HepG2 (cell line): ENCODE data around the gene NEDD4L. TPM values are rescaled to one million over a fixed set of nuclear protein-coding genes. Genes with fewer than 3 reads are reported as not detected.
A peak's percentile ranks its signal among the peaks of the same experiment; 100 is the strongest.

ENCODE experiments used
- CCAR2 ChIP-seq: fragments of 200-400 bp; formaldehyde crosslinking; optimal IDR thresholded peaks from 2 replicates; pipeline ENCODE3; 2018; ENCODE audit warnings: low read depth, mild to moderate bottlenecking, low read length, moderate library complexity
- CEBPG ChIP-seq: IDR thresholded peaks from 2 replicates; pipeline ENCODE4 v1.6.1; 2016
- ETV5 ChIP-seq: IDR thresholded peaks from 2 replicates; pipeline ENCODE4 v1.6.1; 2018; ENCODE audit warnings: missing biosample characterization, missing genetic modification reagents, inconsistent platforms, borderline replicate concordance
- ISL2 ChIP-seq: sonication (generic); formaldehyde crosslinking; IDR thresholded peaks from 2 replicates; pipeline ENCODE4 v1.5.0; 2020; ENCODE audit warnings: missing genetic modification reagents
- MAFF ChIP-seq: IDR thresholded peaks from 2 replicates; pipeline ENCODE4 v1.6.1; 2011; ENCODE audit warnings: low read depth, low read length, improper control_type of control experiment
- RBAK ChIP-seq: sonication (generic); formaldehyde crosslinking; IDR thresholded peaks from 2 replicates; pipeline ENCODE4 v1.5.1; 2020; ENCODE audit warnings: mild to moderate bottlenecking, missing genetic modification reagents
- RBM39 ChIP-seq: fragments of 200-400 bp; formaldehyde crosslinking; IDR thresholded peaks from one replicate; pipeline ENCODE4 v1.6.1; 2018; ENCODE audit warnings: antibody characterized with exemption, mild to moderate bottlenecking, low read depth, low read length; ENCODE audit not compliant: poor library complexity, severe bottlenecking
- SATB2 ChIP-seq: sonication (generic); formaldehyde crosslinking; IDR thresholded peaks from 2 replicates; pipeline ENCODE4 v1.5.0; 2020; ENCODE audit warnings: missing genetic modification reagents
- SIX1 ChIP-seq: sonication (generic); formaldehyde crosslinking; IDR thresholded peaks from 2 replicates; pipeline ENCODE4 v1.4.0; 2020; ENCODE audit warnings: missing genetic modification reagents, borderline replicate concordance
- SMAD3 ChIP-seq: sonication (generic); formaldehyde crosslinking; IDR thresholded peaks from 2 replicates; pipeline ENCODE4 v1.4.0; 2020; ENCODE audit warnings: missing genetic modification reagents
- SOX5 ChIP-seq: IDR thresholded peaks from 2 replicates; pipeline ENCODE4 v1.6.1; 2016; ENCODE audit warnings: borderline replicate concordance
- ZNF10 ChIP-seq: sonication (generic); formaldehyde crosslinking; IDR thresholded peaks from 2 replicates; pipeline ENCODE4 v1.4.0; 2020; ENCODE audit warnings: mild to moderate bottlenecking, low read depth, missing genetic modification reagents, borderline replicate concordance
- ZNF232 ChIP-seq: sonication (generic); formaldehyde crosslinking; IDR thresholded peaks from 2 replicates; pipeline ENCODE4 v1.4.0; 2020; ENCODE audit warnings: missing genetic modification reagents, borderline replicate concordance
- ZNF264 ChIP-seq: sonication (generic); formaldehyde crosslinking; IDR thresholded peaks from 2 replicates; pipeline ENCODE4 v1.4.0; 2020; ENCODE audit warnings: missing genetic modification reagents
- ZNF292 ChIP-seq: sonication (generic); formaldehyde crosslinking; IDR thresholded peaks from 2 replicates; pipeline ENCODE4 v1.8.1; 2022; ENCODE audit warnings: mild to moderate bottlenecking, low read depth, missing genetic modification reagents, borderline replicate concordance
- ZNF296 ChIP-seq: sonication (generic); formaldehyde crosslinking; conservative IDR thresholded peaks from 2 replicates; pipeline ENCODE4 v1.5.0; 2020; ENCODE audit warnings: mild to moderate bottlenecking, missing genetic modification reagents
- ZNF446 ChIP-seq: sonication (generic); formaldehyde crosslinking; IDR thresholded peaks from 2 replicates; pipeline ENCODE4 v1.5.0; 2020; ENCODE audit warnings: mild to moderate bottlenecking, missing genetic modification reagents
- ZNF616 ChIP-seq: sonication (generic); formaldehyde crosslinking; IDR thresholded peaks from 2 replicates; pipeline ENCODE4 v1.5.0; 2020; ENCODE audit warnings: low read depth, mild to moderate bottlenecking, missing genetic modification reagents
- ZNF777 ChIP-seq: sonication (generic); formaldehyde crosslinking; IDR thresholded peaks from 2 replicates; pipeline ENCODE4 v1.4.0; 2020; ENCODE audit warnings: missing genetic modification reagents
- polyA plus RNA-seq, 8 experiments: library from polyadenylated mRNA; depleted of rRNA in 3 of 8; stranded (reverse) in 7 of 8; unstranded in 1 of 8; fragments of >200 nt; fragmentation: Illumina TruSeq in 4 of 8; extraction: Trizol in 4 of 8; gene quantifications; 2 replicates each; pipeline versions ENCODE4 v1.2.1 to v1.2.3, GENCODE V29; 2011 to 2016; ENCODE audit warnings: low read depth in 4 of 8, missing spikeins in 1 of 8, mixed read lengths in 1 of 8; ENCODE audit not compliant: insufficient read depth in 1 of 8
- total RNA-seq, 5 experiments: library from RNA; depleted of rRNA; stranded (reverse); fragments of >200 nt; fragmentation: Illumina TruSeq; extraction: Trizol; gene quantifications; 2 replicates each; pipeline ENCODE4 v1.2.3, GENCODE V29; 2016; ENCODE audit warnings: low read depth in 1 of 5
- TF ChIP-seq, protein P1 (sequence below): fragments of 450-650 bp; IDR thresholded peaks from 2 replicates; pipeline ENCODE4 v1.6.1; 2016
- TF ChIP-seq, protein P2 (sequence below): sonication (generic); formaldehyde crosslinking; IDR thresholded peaks from 2 replicates; pipeline ENCODE4 v1.4.0; 2020; ENCODE audit warnings: mild to moderate bottlenecking, missing genetic modification reagents
- TF ChIP-seq, protein P3 (sequence below): sonication (generic); formaldehyde crosslinking; IDR thresholded peaks from 2 replicates; pipeline ENCODE4 v1.4.0; 2020; ENCODE audit warnings: missing genetic modification reagents, mild to moderate bottlenecking, borderline replicate concordance
- TF ChIP-seq, protein P4 (sequence below): sonication (generic); formaldehyde crosslinking; IDR thresholded peaks from 2 replicates; pipeline ENCODE4 v1.8.0; 2022; ENCODE audit warnings: mild to moderate bottlenecking, missing genetic modification reagents; ENCODE audit not compliant: insufficient replicate concordance
- TF ChIP-seq, protein P5 (sequence below): IDR thresholded peaks from 2 replicates; pipeline ENCODE4 v1.6.1; 2016; ENCODE audit warnings: low read depth

The NEDD4L gene
- total and polyA plus RNA-seq, 2 of the 13 experiments (the other 11 are each of a cell fraction or from before 2014, with no cell fraction given), result 168 to 390 TPM

DNA sequence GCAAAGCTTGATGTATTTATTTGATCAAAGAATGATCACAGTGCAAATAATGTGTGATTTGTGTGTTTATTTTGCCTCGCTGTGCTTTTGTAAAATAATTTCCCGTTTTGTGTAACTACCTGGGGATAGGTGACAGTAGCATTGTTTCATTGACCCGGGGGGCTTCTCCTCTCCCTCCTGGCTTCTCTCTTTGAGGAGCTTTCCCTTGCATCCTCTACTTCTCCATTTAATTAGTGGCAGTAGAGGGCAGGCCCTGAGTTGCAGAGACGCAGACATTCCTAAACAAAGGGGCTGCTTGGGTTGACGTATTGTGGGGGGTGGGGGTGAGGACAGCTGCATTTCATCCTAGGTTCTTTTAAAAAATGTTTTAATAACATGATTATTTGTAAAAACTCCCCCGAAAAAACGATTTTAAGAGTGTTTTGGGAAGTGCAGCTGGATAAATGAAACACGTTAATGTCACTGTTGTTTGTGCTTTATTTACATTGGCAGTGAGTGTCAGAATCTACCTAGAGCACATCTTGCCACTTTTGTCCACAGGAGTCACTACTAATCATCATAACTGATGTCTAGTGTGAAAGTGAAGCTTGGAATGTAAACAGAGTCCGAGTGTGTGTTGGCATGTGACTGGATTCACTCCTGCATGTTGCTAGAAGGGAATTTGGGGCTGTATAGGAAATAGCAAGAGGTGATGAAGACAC, 2.2 kb downstream of the NEDD4L start (continued):
- TF ChIP-seq SMAD3 (no peak), CEBPG (CRISPR knock-in tag) (no peak), ZNF296 (CRISPR knock-in tag) (no peak), MAFF (no peak), ZNF292 (no peak), ZNF777 (CRISPR knock-in tag) (no peak), RBAK (CRISPR knock-in tag) (no peak), SATB2 (CRISPR knock-in tag) (no peak), ZNF10 (CRISPR knock-in tag) (no peak), CCAR2 (no peak), ISL2 (CRISPR knock-in tag) (no peak), ZNF446 (no peak), ZNF616 (CRISPR knock-in tag) (no peak), ETV5 (no peak), SOX5 (CRISPR knock-in tag) (peak; percentile 25; the same call in 1 of the 2 replicates), ZNF232 (CRISPR knock-in tag) (no peak), ZNF264 (no peak), RBM39 (no peak), SIX1 (CRISPR knock-in tag) (no peak)
- TF ChIP-seq, protein P1, sequence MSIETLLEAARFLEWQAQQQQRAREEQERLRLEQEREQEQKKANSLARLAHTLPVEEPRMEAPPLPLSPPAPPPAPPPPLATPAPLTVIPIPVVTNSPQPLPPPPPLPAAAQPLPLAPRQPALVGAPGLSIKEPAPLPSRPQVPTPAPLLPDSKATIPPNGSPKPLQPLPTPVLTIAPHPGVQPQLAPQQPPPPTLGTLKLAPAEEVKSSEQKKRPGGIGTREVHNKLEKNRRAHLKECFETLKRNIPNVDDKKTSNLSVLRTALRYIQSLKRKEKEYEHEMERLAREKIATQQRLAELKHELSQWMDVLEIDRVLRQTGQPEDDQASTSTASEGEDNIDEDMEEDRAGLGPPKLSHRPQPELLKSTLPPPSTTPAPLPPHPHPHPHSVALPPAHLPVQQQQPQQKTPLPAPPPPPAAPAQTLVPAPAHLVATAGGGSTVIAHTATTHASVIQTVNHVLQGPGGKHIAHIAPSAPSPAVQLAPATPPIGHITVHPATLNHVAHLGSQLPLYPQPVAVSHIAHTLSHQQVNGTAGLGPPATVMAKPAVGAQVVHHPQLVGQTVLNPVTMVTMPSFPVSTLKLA, result peak; percentile 61
- TF ChIP-seq, protein P2, sequence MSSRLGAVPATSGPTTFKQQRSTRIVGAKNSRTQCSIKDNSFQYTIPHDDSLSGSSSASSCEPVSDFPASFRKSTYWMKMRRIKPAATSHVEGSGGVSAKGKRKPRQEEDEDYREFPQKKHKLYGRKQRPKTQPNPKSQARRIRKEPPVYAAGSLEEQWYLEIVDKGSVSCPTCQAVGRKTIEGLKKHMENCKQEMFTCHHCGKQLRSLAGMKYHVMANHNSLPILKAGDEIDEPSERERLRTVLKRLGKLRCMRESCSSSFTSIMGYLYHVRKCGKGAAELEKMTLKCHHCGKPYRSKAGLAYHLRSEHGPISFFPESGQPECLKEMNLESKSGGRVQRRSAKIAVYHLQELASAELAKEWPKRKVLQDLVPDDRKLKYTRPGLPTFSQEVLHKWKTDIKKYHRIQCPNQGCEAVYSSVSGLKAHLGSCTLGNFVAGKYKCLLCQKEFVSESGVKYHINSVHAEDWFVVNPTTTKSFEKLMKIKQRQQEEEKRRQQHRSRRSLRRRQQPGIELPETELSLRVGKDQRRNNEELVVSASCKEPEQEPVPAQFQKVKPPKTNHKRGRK (CRISPR knock-in tag), result no peak
- TF ChIP-seq, protein P3, sequence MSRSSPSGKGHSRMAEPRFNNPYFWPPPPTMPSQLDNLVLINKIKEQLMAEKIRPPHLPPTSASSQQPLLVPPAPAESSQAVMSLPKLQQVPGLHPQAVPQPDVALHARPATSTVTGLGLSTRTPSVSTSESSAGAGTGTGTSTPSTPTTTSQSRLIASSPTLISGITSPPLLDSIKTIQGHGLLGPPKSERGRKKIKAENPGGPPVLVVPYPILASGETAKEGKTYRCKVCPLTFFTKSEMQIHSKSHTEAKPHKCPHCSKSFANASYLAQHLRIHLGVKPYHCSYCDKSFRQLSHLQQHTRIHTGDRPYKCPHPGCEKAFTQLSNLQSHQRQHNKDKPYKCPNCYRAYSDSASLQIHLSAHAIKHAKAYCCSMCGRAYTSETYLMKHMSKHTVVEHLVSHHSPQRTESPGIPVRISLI (CRISPR knock-in tag), result no peak
- TF ChIP-seq, protein P4, sequence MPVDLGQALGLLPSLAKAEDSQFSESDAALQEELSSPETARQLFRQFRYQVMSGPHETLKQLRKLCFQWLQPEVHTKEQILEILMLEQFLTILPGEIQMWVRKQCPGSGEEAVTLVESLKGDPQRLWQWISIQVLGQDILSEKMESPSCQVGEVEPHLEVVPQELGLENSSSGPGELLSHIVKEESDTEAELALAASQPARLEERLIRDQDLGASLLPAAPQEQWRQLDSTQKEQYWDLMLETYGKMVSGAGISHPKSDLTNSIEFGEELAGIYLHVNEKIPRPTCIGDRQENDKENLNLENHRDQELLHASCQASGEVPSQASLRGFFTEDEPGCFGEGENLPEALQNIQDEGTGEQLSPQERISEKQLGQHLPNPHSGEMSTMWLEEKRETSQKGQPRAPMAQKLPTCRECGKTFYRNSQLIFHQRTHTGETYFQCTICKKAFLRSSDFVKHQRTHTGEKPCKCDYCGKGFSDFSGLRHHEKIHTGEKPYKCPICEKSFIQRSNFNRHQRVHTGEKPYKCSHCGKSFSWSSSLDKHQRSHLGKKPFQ, result no peak
- TF ChIP-seq, protein P5, sequence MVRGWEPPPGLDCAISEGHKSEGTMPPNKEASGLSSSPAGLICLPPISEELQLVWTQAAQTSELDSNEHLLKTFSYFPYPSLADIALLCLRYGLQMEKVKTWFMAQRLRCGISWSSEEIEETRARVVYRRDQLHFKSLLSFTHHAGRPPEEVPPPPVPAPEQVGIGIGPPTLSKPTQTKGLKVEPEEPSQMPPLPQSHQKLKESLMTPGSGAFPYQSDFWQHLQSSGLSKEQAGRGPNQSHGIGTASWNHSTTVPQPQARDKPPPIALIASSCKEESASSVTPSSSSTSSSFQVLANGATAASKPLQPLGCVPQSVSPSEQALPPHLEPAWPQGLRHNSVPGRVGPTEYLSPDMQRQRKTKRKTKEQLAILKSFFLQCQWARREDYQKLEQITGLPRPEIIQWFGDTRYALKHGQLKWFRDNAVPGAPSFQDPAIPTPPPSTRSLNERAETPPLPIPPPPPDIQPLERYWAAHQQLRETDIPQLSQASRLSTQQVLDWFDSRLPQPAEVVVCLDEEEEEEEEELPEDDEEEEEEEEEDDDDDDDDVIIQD, result no peak
